Vagina (tissue), 2 donors: ENCODE results near the gene CHN1.

Experiments used
- POLR2A ChIP-seq, 2 donors: fragments of 450-650 bp; IDR thresholded peaks; one replicate each; pipeline ENCODE4 v1.6.1; 2017; ENCODE audit warnings: antibody characterized with exemption in 2 of 2, mild to moderate bottlenecking in 2 of 2, moderate library complexity in 2 of 2
- POLR2AphosphoS5 ChIP-seq, 2 donors: sonication (generic); formaldehyde crosslinking; IDR thresholded peaks; one replicate each; pipeline ENCODE4 v1.9.0; 2017; ENCODE audit warnings: antibody characterized with exemption in 2 of 2, mild to moderate bottlenecking in 2 of 2, low read depth in 1 of 2; ENCODE audit not compliant: insufficient read depth in 1 of 2
- TF ChIP-seq, protein P1 (sequence below), 3 experiments: fragments of 450-650 bp in 2 of 3; fragments of 200-600 bp in 1 of 3; sonication (generic) in 1 of 3; IDR thresholded peaks; one replicate each; pipeline ENCODE4 v1.5.1; 2017 to 2019; ENCODE audit warnings: antibody characterized with exemption in 3 of 3, mild to moderate bottlenecking in 2 of 3, moderate library complexity in 2 of 3

- TF ChIP-seq, protein P1, sequence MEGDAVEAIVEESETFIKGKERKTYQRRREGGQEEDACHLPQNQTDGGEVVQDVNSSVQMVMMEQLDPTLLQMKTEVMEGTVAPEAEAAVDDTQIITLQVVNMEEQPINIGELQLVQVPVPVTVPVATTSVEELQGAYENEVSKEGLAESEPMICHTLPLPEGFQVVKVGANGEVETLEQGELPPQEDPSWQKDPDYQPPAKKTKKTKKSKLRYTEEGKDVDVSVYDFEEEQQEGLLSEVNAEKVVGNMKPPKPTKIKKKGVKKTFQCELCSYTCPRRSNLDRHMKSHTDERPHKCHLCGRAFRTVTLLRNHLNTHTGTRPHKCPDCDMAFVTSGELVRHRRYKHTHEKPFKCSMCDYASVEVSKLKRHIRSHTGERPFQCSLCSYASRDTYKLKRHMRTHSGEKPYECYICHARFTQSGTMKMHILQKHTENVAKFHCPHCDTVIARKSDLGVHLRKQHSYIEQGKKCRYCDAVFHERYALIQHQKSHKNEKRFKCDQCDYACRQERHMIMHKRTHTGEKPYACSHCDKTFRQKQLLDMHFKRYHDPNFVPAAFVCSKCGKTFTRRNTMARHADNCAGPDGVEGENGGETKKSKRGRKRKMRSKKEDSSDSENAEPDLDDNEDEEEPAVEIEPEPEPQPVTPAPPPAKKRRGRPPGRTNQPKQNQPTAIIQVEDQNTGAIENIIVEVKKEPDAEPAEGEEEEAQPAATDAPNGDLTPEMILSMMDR (IDR thresholded peaks at IDR 0.05), result no peak
- TF ChIP-seq POLR2A (IDR thresholded peaks at IDR 0.05) (no peak), POLR2AphosphoS5 (IDR thresholded peaks at IDR 0.05; ENCODE audit: insufficient read depth in 1 of 2, low read depth in 1 of 2) (no peak)
Measured at GRCh38 chr2:174974131-174974530, 31.1 kb downstream of the CHN1 start.
